ENCODE data around the gene B3GNT3.

The B3GNT3 gene, protein sequence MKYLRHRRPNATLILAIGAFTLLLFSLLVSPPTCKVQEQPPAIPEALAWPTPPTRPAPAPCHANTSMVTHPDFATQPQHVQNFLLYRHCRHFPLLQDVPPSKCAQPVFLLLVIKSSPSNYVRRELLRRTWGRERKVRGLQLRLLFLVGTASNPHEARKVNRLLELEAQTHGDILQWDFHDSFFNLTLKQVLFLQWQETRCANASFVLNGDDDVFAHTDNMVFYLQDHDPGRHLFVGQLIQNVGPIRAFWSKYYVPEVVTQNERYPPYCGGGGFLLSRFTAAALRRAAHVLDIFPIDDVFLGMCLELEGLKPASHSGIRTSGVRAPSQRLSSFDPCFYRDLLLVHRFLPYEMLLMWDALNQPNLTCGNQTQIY
- 0 to 0.13 (median 0) reads per million in 18 experiments for total RNA-seq

DNA sequence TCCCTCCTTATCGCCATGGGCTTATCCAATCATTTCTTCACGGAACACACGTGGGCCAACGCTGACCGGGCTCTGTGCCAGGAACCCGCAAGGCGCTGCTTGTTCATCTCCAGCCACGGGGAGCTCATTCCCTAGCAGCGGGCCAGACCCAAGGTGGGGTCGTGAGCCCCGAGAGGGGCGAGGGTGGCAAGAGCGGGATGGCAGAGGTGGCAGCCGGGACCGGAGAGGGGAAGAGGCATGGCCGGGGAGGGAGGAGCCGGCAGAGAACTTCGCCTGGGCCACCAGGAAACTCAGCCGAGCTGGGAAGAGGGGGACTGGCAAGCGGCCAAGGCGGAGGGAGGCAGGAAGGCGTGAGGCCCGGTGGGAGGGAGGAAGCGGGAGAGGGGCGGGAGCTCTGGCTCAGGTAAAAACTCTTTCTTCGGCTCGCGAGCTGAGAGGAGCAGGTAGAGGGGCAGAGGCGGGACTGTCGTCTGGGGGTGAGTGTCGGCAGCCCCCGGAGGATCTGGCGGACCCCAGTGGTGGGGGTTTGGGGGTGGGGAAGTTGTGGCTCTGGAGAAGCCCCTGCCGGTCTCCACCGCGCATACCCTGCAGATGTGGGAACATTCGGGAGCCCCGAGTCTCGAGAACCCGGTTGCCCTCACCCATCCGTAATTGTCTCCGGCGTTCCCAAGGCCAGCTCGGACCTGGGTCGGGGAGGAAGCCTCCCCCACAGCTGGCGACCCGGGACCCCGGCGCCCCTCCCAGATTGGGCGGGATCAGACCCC lies at the start of gene B3GNT3:
Gene B3GNT3 (plus strand): TSS at position 408 of the 764 bp plus-strand sequence. CDS start 12,670 bp downstream, outside the sequence.
- peak; percentile 11 to 16 for DNase-seq

DNA sequence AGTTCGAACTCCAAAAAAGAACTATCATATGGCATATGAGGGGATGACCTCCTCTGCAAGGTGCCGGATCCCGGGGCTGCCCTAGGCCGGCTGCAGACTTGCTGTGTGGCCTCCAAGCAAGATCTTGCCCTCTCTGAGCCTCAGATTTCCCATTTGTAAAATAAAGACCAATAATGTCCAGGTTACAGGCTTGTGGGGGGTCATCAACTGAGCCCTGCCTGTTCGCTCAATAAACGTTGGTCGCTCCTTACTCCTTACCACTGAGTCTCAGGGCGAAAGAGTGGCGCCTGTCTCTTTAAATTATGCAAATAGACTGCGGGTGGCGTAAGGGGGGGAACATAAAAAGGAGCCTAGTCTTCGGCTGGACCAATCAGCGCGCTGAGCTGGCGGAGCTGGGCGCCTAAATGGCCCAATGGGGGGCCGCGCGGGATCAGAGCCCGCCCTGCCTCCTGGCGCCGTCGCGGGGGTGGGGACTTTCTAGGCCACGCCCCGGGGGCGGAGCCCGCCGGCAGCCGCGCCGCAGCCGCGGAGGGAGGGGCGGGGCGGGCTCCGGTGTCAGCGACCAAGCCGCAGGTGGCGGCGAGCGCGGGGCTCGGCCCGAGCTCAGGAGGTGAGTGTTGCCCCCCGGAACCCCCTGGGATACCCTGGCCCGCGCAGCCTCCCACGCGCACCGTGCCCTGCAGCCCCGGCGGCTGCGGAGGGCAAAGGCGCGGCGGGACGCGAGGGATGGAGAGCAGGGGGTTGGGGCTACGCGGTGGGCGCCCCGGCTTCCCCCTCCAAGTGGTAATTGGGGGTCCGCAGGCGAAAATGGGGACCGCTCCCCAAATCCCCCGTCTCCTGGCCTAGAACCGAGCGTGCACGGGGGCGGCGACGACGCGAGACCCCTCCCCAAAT lies 47.5 kb upstream of the B3GNT3 start:
- DNase-seq: peak; percentile 97 to 98

DNA sequence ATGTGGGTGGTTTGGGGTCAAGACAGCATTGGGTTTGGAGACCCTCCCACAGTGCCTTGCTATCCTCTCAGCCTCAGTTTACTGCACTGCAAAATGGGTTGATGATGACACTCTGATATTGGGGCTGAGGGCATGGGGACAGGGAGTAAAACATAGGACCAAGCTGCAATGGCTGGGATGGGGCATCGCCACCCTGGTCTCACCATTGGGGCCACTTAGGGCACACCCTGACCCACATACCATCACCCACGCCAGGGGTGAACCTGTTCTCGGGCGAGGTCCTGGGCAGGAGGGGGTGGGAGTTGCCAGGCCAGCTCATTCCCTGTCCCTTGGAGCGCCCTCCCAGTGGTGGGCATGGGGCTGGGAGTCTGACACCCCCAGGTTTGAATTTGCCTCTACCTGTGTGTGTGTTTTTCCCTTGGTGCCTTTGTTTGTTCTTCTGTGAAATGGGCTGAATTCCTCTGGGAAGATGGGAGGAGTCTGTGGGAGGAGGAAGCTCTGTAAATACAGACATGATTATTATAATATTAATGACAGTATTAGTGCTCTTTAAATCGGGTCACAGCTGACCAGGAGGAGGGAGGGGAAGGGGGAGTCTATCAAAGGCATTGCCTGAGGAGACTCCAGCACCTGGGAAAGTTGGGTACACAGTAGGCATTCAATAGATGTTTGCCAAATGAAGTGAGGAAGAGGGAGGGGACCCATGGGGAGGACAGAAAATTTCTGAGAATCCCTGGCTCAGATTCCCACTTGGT lies 45.9 kb upstream of the B3GNT3 start:
- DNase-seq: no peak

DNA sequence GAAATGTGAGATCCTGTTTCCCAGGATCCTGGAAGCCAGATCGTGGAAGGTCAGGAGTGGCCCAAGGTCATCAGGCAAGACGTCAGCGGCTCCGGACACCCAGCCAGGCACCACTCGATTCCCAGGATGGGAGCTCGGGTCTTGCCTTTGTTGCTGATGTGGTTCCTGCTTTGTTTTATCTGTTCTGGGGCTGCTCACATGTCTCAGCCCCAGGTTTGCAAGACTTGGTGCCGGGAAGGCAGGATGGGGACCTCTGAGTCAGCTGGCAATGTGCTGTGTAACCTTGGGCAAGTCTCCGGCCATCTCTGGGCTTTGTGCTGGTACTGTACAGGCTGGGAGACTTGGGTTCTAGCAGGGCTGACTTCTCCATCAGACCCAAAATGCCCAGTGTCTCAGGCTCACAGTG lies 45.0 kb upstream of the B3GNT3 start:
- DNase-seq: peak; percentile 22 to 24

DNA sequence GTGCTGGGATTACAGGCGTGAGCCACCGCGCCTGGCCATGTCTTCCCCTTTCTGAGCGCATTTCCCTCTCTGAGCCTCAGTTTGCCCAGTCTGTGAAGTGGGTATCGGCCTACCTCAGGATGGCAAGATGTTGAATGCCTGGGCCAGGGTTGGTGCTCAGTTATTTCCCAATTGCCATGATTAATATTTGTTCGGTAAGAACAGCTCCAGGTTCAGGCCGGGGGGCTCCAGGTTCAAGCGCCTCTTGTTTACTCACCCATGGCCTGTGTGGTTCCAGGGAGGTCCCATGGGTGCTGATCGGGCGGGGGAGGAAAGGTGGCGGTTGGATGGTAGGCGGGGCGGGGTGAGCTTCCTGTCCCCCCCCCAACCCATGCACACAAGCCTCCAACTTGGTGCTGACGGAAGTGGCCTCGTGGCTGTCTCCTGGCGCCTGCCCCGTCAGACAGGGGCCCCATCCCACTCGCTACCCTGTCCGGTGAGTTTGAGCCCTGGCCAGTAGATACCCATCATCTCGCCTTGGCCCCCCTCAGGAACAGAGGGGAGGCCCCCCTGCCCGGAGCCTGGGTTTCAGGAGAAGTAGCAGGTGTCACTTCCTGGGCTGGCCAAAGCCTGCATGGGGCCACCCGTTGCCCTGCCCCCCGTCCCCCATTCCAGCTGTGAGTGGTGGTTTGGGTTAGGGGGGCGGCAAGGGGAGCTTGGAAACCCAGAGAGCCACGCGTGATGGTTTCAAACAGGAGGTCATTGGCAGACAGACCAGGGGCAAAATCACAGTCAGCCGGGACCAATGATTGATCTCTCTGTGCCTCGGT lies 43.6 kb upstream of the B3GNT3 start, which contains the start of gene FCHO1:
Gene FCHO1 (plus strand): TSS at position 375 of the 809 bp plus-strand sequence. CDS start 3,688 bp downstream, outside the sequence.
- DNase-seq: peak; percentile 68 to 80

DNA sequence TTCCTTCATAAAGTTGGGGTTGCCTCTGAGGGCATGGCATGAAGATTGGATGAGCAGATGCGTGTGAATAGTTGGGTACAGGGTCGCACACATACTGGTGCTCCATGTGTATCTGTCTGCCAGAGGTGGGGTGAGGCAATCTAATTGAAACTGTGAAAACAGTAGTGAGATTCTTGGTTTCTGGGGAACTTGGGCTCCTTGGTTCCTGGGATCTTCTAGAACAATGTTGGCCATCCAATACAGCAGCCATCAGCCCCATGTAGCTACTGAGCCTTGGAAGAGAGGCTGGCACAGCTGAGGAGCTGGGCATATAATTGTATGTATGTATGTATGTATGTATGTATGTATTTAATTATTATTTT lies 43.0 kb upstream of the B3GNT3 start:
- DNase-seq: peak; percentile 32 to 51

DNA sequence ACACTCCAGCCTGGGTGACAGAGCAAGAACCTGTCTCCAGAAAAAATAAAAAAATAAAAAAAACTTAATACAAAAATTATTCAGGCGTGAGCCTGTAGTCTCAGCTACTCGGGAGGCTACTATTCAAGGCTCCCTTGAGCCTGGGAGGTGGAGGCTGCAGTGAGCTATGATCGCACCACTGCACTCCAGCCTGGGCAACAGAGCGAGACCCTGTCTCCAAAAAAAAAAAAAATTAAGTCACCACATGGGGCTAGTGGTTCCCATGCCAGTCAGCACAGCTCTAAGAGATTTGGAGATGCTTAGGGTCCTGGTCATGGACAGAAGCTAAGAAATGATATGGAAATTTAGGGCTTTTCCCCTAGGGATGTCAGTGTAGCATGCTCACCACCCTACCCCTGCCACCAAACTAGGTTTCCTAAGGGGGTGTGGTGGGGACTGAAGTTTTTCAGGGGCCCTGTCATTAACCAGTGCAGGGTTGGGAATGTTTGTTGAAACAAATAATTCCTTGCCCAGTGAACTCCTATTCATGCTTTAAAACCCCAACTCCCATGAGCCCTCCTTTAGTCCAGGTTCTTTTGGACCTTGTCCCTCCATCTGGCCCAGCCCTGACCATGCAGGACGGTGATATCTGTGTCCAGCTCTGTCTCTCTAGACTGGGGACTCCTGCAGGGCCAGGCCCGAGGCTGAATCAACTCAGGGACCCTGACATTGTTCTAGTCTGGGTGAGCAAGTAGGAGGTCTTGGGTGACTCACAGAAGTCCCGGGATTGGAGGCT lies 41.9 kb upstream of the B3GNT3 start:
- no peak for DNase-seq

DNA sequence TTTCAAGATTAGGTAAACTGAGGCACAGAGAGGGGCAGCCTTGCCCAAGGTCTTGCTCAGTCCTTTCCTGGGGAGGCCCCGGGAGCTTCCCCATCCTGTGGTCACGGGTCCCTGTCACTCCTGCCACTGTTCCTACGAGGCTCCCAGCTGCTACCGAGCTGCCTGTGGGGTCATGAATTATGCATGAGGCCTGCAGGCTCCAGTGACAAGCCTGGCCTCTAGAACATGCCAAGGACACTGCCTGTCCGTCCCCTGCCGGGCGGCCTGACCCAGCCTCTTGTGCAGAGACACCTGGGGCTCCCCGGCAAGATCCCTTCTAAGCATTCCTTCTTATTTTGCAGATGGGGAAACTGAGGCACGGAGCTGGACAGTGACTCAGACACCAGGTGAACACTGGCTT lies 41.0 kb upstream of the B3GNT3 start:
- DNase-seq: peak in 1 of 2 donors; percentile 48

DNA sequence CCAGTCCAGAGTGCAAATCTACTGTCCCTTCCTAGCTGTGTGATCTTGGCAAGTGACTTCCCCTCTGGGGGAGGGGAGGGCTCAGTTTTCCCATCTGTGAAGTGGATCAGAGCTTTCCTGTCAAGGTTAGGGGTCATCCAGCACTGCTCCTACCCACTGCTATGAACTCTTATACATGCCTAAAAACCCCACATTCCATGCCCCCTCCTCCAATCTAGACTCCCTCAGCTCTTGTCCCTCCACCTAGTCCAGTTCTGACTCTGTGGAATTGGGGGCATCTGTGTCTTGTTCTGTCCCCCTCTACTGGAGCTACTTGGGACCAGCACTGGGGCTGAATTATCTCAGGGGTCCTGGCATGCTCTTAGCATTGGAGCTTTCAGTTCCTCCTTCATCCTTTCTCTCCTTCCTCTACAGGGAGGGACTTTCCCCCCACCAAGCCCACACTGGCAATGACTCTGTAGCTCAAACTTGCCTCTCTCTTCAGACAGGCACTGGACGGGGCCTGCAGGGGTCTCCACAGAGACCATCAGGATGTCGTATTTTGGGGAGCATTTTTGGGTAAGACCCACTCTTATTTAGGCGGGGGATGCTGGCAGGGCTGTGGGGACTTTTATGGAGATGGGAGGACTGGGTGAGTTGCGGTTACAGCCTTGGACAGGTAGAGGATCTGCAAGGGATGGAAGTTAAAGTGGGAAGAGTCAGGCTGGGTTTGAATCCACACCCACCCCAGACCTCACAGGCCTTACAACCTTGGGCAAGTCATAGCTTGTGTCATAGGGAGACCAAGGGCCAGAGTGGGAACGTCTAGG lies 40.1 kb upstream of the B3GNT3 start:
- peak; percentile 21 to 37 for DNase-seq

DNA sequence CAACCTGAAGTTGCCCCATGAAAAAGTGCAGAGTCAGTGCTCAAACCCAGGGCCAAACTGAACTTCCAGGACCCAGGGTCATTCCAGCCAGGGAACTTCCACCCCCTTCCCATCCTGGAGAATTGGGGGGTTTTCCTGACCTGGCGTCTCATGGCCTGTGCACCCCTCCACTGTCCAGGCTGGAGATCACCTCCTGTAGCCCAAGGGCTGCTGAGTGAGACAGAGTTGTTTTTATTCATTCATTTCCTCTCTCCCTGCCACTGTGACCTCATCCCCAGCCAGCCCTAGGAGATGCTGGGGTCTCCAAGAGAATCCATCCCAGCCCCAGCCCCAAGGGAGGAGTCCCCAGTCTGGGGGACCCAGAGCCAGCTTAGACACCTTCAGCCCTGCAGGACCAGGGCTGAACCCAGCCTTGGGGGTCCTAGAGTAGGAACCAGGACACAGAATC lies 39.5 kb upstream of the B3GNT3 start:
- no peak for DNase-seq

DNA sequence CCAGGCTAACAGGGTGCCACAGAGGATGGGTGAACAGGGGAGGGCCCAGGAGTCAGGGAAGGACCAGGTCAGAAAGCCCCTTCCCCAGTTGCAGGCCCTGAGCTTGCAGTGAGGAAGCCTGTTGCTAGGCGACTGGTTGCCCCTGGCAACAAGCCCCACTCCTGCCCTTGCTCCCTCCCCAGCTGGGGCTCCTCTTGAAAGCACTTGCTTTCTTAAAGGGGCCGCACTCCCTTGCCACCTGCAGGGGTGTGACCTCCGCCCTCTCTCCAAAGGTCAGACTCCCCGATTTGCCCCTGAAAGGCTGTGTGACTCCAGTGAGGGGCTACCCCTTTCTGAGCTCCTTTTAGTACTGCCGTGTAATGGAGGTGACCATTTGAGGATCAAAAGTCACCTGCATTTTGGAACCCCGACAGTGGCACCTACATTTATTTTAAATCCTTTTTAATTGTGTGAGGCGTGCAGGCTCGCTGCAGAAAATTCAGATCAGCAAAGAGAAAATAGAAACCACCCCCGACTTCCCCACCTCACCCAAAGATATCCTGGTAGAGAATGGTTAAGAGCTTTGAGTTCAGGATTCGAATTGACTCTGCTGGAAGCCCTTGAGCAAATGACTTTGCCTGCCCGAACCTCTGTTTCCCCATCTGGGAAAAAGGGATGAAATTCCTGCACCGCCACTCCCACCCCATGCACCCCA lies 38.8 kb upstream of the B3GNT3 start:
- no peak for DNase-seq

DNA sequence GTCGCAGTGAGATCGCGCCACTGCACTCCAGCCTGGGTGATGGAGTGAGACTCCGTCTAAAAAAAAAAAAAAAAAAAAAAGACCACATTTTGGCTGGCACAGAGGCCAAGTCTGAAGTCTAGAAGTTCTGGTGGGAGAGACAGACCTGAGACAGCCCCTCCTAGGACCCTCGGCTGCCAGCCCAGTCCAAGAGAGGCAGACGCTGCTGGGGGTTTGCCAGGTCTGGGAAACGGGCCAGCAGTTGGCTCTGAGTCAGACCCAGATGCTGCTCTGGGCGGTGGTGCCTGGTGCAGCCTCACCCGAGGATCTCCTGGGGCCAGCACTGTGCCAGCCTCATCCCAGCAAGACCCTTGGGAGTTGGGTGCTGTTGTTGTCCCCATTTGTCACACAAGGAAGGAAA lies 37.8 kb upstream of the B3GNT3 start:
- DNase-seq: no peak

DNA sequence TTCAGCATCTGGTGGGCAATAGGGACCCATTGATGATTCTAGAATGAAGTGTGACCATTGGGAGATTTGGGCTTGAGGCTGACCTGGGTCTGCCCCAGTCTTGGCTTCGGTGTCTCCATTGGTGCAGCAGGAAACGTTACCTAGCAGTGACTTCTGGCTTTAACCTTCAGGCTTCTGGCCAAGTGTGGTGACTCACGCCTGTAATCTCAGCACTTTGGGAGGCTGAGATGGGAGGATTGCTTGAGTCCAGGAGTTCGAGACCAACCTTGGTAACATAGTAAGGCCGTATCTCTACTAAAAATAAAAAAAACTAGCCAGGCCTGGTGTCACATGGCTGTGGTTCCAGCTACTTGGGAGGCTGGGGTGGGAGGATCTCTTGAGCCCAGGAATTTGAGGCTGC lies 36.4 kb upstream of the B3GNT3 start:
- DNase-seq: no peak

DNA sequence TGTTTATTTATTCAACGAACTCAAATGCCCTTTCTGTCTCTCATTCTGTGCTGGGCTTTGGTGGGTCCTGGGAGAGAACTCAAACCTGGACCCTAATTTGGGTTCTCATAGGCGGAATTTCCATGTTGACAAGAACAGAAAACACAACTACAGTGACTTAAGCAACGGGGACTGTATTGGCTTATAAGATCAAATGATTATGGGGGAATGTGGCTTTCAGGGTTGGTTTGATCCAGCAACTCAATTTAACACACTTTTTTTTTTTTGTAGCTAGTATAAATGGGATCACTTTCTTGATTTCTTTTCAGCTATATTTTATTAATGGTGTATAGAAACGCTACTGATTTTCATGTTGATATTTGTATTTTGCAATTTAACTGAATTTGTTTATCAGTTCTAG lies 33.8 kb upstream of the B3GNT3 start:
- no peak for DNase-seq

DNA sequence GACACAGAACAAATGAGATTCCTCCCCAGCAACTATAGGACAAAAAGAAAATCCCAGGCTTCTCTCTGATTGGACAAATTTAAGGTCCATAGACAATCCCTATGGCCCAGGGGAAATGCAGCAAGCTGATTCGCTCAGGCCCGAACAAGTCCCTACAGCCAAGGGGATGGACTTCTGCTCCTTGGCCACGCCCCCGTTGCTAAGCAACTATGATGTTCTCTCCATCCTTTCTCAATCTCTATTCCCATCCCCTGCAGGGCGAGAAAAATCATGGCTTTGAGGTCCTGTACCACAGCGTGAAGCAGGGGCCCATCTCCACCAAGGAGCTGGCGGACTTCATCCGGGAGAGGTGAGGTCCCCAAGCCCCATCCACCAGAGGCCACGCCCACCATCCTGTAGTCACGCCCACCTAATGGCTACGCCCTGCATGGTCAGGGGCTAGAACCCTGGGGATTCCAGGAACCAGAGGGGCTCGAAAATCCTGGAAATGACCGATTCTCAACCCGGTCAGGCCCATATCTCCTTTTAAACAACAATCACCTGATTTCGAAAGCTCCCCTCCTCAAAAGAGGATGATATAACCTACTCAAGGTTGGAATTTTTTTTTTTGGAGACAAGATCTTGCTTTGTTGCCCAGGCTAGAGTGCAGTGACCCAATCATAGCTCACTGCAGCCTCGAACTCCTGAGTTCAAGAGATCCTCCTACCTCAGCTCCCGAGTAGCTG lies 32.3 kb upstream of the B3GNT3 start:
- DNase-seq: peak; percentile 65 to 68

DNA sequence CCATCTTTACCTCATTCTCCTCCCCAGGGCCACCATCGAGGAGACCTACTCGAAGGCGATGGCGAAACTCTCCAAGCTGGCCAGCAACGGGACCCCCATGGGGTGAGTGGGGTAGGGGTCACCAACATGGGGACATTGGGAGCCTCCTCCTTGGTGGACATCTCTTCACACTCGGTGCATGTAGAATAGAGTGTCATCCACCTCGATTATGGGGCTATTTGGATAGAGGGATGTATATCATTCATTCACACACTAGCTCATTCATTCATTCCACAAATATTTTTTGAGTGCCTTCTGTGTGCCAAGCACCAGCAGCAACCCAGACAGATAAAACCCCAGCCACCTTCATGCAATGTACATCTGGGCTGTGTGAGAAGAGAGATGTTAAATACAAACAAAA lies 30.6 kb upstream of the B3GNT3 start:
- DNase-seq: no peak

DNA sequence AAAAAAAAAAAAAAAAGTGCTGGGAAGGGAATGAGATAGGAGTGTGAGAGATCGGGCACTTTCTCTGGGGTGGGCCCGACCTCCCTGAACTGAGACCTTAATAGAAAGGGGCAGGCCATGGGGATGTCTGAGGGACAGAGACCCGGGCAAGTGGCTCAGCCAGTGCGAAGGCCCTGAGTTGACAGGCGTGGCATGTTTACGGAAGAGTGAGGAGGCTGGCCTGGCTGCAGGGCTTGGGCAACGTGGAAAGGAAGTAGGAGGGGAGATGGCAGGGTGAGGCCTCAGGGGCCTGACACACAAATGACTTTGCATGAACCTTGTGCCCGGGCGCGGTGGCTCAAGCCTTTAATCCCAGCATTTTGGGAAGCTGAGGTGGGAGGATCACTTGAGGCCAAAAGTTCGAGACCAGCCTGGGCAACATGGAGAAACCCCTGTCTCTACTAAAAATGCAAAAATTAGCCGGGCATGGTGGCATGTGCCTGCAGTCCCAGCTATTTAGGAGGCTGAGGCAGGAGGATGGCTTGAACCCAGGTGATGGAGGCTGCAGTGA lies 29.8 kb upstream of the B3GNT3 start:
- peak; percentile 96 to 97 for DNase-seq

All from inflammatory macrophage (primary cell).